Measurements from ENCODE around the gene DHX30. TPM values are rescaled to one million over a fixed set of nuclear protein-coding genes. Genes with fewer than 3 reads are reported as not detected.

The DHX30 gene
- total and polyA plus RNA-seq, 4 experiments from 2014 or later: 31.3 to 93.0 (median 67.7) TPM

GRCh38 chr3:47865192-47865591, 62.3 kb downstream of the DHX30 start:
- peak overlapping the region in 6 of 7 donors; percentile 2 to 76 (median 46) for H3K27ac Mint-ChIP-seq
- CTCF ChIA-PET (ENCODE audit: partially characterized antibody): no interaction called here
- H3K4me1 Mint-ChIP-seq: no peaks in the 10 kb centered on the region

GRCh38 chr3:47867451-47868044, 64.6 kb downstream of the DHX30 start:
- ChIA-PET POLR2A (ENCODE audit: partially characterized antibody) (no interaction called here), CTCF (ENCODE audit: partially characterized antibody) (no interaction called here)
- Mint-ChIP-seq H3K36me3 (peaks cover 47 to 71% of the 10 kb centered on the region in 2 donors), H3K27ac (peak overlapping the region in 5 of 7 donors; percentile 47 to 72 (median 60)), H3K9me3 (no peaks in the 10 kb centered on the region), H3K4me1 (no peaks in the 10 kb centered on the region), H3K4me3 (no peak overlapping the region), H3K27me3 (no peaks in the 10 kb centered on the region)
- no peak overlapping the region for H3K4me3 ChIP-seq (ENCODE audit: low read length in 2 of 2)
- no peak for DNase-seq
- no peaks in the 10 kb centered on the region for H3K4me1 ChIP-seq (ENCODE audit: insufficient read depth, low read length)
- intact Hi-C loops (cut with micrococcal nuclease): no loop called here
- peaks cover 45% of the 10 kb centered on the region for H3K36me3 ChIP-seq (ENCODE audit: insufficient read depth, low read length)
- no peaks in the 10 kb centered on the region for H3K27me3 ChIP-seq (ENCODE audit: insufficient read depth, low read length)
- H3K27ac ChIP-seq (ENCODE audit: low read depth, low read length): no peak overlapping the region
- no peaks in the 10 kb centered on the region for H3K9me3 ChIP-seq (ENCODE audit: control insufficient read depth in 1 of 2, low read length in 2 of 2)

More at GRCh38 chr3:47865192-47865591, 62.3 kb downstream of the DHX30 start:
- H3K4me3 ChIP-seq (ENCODE audit: low read length in 2 of 2): no peak overlapping the region
- no peak for DNase-seq
- no peaks in the 10 kb centered on the region for H3K27me3 ChIP-seq (ENCODE audit: insufficient read depth, low read length)
- intact Hi-C loops (cut with micrococcal nuclease): no loop called here
- H3K27ac ChIP-seq (ENCODE audit: low read depth, low read length): no peak overlapping the region
- Mint-ChIP-seq H3K9me3 (no peaks in the 10 kb centered on the region), H3K27me3 (no peaks in the 10 kb centered on the region), H3K4me3 (no peak overlapping the region), H3K36me3 (peaks cover 31 to 53% of the 10 kb centered on the region in 2 donors)
- POLR2A ChIA-PET (ENCODE audit: partially characterized antibody): no interaction called here
- H3K4me1 ChIP-seq (ENCODE audit: insufficient read depth, low read length): no peaks in the 10 kb centered on the region
- peaks cover 32% of the 10 kb centered on the region for H3K36me3 ChIP-seq (ENCODE audit: insufficient read depth, low read length)
- H3K9me3 ChIP-seq (ENCODE audit: control insufficient read depth in 1 of 2, low read length in 2 of 2): no peaks in the 10 kb centered on the region

DNA sequence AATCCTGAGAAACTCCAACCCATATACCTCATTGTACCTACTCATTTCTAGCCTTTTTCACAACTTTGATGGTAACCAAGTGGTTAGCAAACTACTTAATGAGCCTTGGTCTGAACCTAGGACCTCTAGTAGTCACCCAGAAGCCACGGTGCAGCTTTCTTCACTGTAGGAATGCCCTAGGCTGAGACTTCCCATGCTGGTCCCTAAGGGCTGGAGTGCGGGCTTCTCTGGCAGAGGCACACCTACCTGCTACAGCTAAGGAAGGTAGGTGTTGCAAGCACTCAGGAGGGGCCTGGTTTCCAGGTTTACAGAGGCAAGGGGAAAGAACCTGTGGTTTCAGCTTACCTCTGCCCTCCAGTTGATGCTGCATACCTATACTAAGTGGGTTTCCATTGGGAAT, 65.4 kb downstream of the DHX30 start:
- no peaks in the 10 kb centered on the region for H3K27me3 ChIP-seq (ENCODE audit: insufficient read depth, low read length)
- H3K4me1 ChIP-seq (ENCODE audit: insufficient read depth, low read length): no peaks in the 10 kb centered on the region
- Mint-ChIP-seq H3K27me3 (no peaks in the 10 kb centered on the region), H3K4me1 (no peaks in the 10 kb centered on the region), H3K4me3 (no peak overlapping the region), H3K27ac (no peak overlapping the region), H3K9me3 (no peaks in the 10 kb centered on the region), H3K36me3 (peaks cover 52 to 72% of the 10 kb centered on the region in 2 donors)
- H3K36me3 ChIP-seq (ENCODE audit: insufficient read depth, low read length): peaks cover 45% of the 10 kb centered on the region
- POLR2A ChIA-PET (ENCODE audit: partially characterized antibody): no interaction called here
- no peak overlapping the region for H3K27ac ChIP-seq (ENCODE audit: low read depth, low read length)
- intact Hi-C loops (cut with micrococcal nuclease): no loop called here
- DNase-seq: no peak
- H3K4me3 ChIP-seq (ENCODE audit: low read length in 2 of 2): no peak overlapping the region
- H3K9me3 ChIP-seq (ENCODE audit: control insufficient read depth in 1 of 2, low read length in 2 of 2): no peaks in the 10 kb centered on the region
- CTCF ChIA-PET (ENCODE audit: partially characterized antibody): no interaction called here

DNA sequence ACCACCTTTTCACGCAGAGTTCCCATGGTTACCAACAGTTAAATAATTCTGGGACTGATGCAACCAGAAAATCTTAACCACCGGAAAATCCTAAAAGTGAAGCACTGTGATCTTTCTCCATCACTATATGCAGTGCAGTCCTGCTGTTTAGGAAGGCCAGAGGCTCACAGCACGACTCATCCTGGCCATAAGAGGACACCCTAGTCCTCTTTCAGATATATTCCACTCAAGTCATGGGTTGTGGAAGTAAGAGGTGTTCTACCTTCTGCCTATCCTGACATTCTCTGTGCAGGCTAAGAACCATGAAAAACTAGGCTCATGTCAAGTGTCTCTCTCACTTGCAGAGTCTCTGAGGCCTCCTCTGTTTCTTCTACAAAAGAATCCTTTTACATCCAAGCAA, 67.2 kb downstream of the DHX30 start:
- Histone ChIP-seq H3K27ac (ENCODE audit: low read depth, low read length) (no peak overlapping the region), H3K4me3 (ENCODE audit: low read length in 2 of 2) (no peak overlapping the region), H3K27me3 (ENCODE audit: insufficient read depth, low read length) (no peaks in the 10 kb centered on the region), H3K36me3 (ENCODE audit: insufficient read depth, low read length) (peaks cover 46% of the 10 kb centered on the region), H3K4me1 (ENCODE audit: insufficient read depth, low read length) (no peaks in the 10 kb centered on the region), H3K9me3 (ENCODE audit: control insufficient read depth in 1 of 2, low read length in 2 of 2) (no peaks in the 10 kb centered on the region)
- intact Hi-C loops (cut with micrococcal nuclease): no loop called here
- no peaks in the 10 kb centered on the region for H3K4me1 Mint-ChIP-seq
- H3K36me3 Mint-ChIP-seq: peaks cover 51 to 71% of the 10 kb centered on the region in 2 donors
- DNase-seq: no peak
- no peak overlapping the region for H3K4me3 Mint-ChIP-seq
- POLR2A ChIA-PET (ENCODE audit: partially characterized antibody): no interaction called here
- CTCF ChIA-PET (ENCODE audit: partially characterized antibody): no interaction called here
- no peaks in the 10 kb centered on the region for H3K9me3 Mint-ChIP-seq
- no peaks in the 10 kb centered on the region for H3K27me3 Mint-ChIP-seq
- H3K27ac Mint-ChIP-seq: no peak overlapping the region

DNA sequence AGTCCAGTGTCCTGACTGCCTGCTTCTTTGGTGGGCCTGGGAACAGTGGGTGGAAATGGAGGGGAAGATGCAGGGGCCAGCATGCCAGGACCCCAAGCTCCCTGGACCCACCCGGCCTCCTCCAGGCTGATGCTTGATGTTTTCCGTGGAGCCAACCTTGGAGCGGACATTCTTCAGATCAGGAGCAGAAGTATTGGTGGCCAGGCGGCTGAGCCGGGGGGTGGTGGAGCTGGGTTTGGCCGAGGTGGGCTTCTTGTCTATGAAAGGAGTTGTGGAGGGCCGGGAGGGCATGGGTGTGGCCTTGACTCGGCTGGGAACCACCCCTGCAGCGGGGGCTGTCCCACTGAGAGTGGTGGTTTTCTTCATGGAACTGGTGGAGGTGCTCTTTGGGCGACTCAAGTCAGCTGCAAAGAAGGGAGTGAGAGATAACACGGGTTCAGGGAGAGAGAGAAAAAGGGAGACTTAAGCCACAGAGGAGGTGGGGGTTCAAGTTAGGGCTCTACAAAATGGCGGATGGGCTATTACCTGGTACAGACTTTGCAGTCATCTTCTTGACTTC, 67.8 kb downstream of the DHX30 start:
- CTCF ChIA-PET (ENCODE audit: partially characterized antibody): no interaction called here
- Histone ChIP-seq H3K27me3 (ENCODE audit: insufficient read depth, low read length) (no peaks in the 10 kb centered on the region), H3K27ac (ENCODE audit: low read depth, low read length) (no peak overlapping the region), H3K4me3 (ENCODE audit: low read length in 2 of 2) (no peak overlapping the region), H3K4me1 (ENCODE audit: insufficient read depth, low read length) (no peaks in the 10 kb centered on the region), H3K36me3 (ENCODE audit: insufficient read depth, low read length) (peaks cover 46% of the 10 kb centered on the region), H3K9me3 (ENCODE audit: control insufficient read depth in 1 of 2, low read length in 2 of 2) (no peaks in the 10 kb centered on the region)
- no peaks in the 10 kb centered on the region for H3K9me3 Mint-ChIP-seq
- no peaks in the 10 kb centered on the region for H3K27me3 Mint-ChIP-seq
- POLR2A ChIA-PET (ENCODE audit: partially characterized antibody): no interaction called here
- peak overlapping the region in 3 of 7 donors; percentile 17 to 42 (median 36) for H3K27ac Mint-ChIP-seq
- no peak for DNase-seq
- no peak overlapping the region for H3K4me3 Mint-ChIP-seq
- no peaks in the 10 kb centered on the region for H3K4me1 Mint-ChIP-seq
- intact Hi-C loops (cut with micrococcal nuclease): no loop called here
- H3K36me3 Mint-ChIP-seq: peaks cover 50 to 69% of the 10 kb centered on the region in 2 donors

GRCh38 chr3:47871389-47871788, 68.5 kb downstream of the DHX30 start:
- Histone ChIP-seq H3K27ac (ENCODE audit: low read depth, low read length) (no peak overlapping the region), H3K27me3 (ENCODE audit: insufficient read depth, low read length) (no peaks in the 10 kb centered on the region), H3K4me3 (ENCODE audit: low read length in 2 of 2) (no peak overlapping the region), H3K36me3 (ENCODE audit: insufficient read depth, low read length) (peaks cover 46% of the 10 kb centered on the region), H3K4me1 (ENCODE audit: insufficient read depth, low read length) (no peaks in the 10 kb centered on the region), H3K9me3 (ENCODE audit: control insufficient read depth in 1 of 2, low read length in 2 of 2) (no peaks in the 10 kb centered on the region)
- Mint-ChIP-seq H3K27me3 (no peaks in the 10 kb centered on the region), H3K4me1 (no peaks in the 10 kb centered on the region), H3K36me3 (peaks cover 44 to 66% of the 10 kb centered on the region in 2 donors), H3K4me3 (no peak overlapping the region), H3K27ac (peak overlapping the region in 2 of 7 donors; percentile 12 to 63), H3K9me3 (no peaks in the 10 kb centered on the region)
- POLR2A ChIA-PET (ENCODE audit: partially characterized antibody): no interaction called here
- CTCF ChIA-PET (ENCODE audit: partially characterized antibody): interaction anchor here (1.2 kb wide), 1 partner anchor 119 kb away, joined by 3 read pairs; no protein-coding TSS in a partner anchor
- intact Hi-C loops (cut with micrococcal nuclease): no loop called here
- no peak for DNase-seq

DNA sequence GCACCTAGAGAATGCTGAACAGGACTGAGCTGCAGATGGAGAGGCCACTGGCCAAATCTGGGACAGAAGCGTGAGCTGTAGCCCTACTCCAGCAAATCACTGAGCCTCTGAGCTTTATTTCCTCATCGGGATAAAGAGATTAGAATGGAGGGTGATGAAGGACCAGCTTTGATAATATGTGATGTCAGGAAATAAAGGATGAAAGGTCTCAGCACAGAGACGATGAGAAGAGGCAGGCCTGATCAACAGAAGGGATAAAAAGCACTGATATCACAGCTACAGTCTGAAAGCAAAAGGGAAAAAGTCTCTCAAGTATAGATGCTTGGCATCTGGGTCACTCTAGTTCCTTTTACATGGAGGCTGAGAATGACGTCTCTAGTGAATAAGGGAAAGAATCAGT, 70.0 kb downstream of the DHX30 start:
- intact Hi-C loops (cut with micrococcal nuclease): no loop called here
- Mint-ChIP-seq H3K27ac (no peak overlapping the region), H3K36me3 (peaks cover 44 to 60% of the 10 kb centered on the region in 2 donors), H3K4me3 (no peak overlapping the region), H3K9me3 (no peaks in the 10 kb centered on the region), H3K4me1 (peaks cover 0 to 5% (median 2%) of the 10 kb centered on the region in 4 donors), H3K27me3 (no peaks in the 10 kb centered on the region)
- ChIA-PET POLR2A (ENCODE audit: partially characterized antibody) (no interaction called here), CTCF (ENCODE audit: partially characterized antibody) (no interaction called here)
- no peak for DNase-seq
- Histone ChIP-seq H3K4me3 (ENCODE audit: low read length in 2 of 2) (no peak overlapping the region), H3K27ac (ENCODE audit: low read depth, low read length) (no peak overlapping the region), H3K27me3 (ENCODE audit: insufficient read depth, low read length) (no peaks in the 10 kb centered on the region), H3K4me1 (ENCODE audit: insufficient read depth, low read length) (no peaks in the 10 kb centered on the region), H3K36me3 (ENCODE audit: insufficient read depth, low read length) (peaks cover 40% of the 10 kb centered on the region), H3K9me3 (ENCODE audit: control insufficient read depth in 1 of 2, low read length in 2 of 2) (no peaks in the 10 kb centered on the region)
